Stimulated activated effector memory CD8-positive, alpha-beta T cell treated with anti-CD3 and anti-CD28 coated beads, Interleukin-12 subunit alpha, Interleukin-12 subunit beta, amount 100 ng/mL, for 72 hours (primary cell): ENCODE data around the gene TEX261.
A peak's percentile ranks its signal among the peaks of the same experiment; 100 is the strongest.

ENCODE experiments used
- ATAC-seq: fragments of 150-1000 bp; cut with Tn5 transposase; 2 replicates; pipeline ENCODE4 v1.10.0; 2021
- DNase-seq, 2 donors: peaks; one replicate each; pipeline ENCODE4 v3.0.0; 2021 to 2022; ENCODE audit warnings: low spot score in 2 of 2
- H3K27ac Mint-ChIP-seq: one replicate; pipeline ENCODE4 v1.8.0; 2022; ENCODE audit warnings: mild to moderate bottlenecking, mixed read lengths
- H3K36me3 Mint-ChIP-seq: one replicate; pipeline ENCODE4 v1.8.0; 2022; ENCODE audit warnings: mild to moderate bottlenecking, mixed read lengths
- H3K4me1 Mint-ChIP-seq: one replicate; pipeline ENCODE4 v1.8.0; 2022; ENCODE audit warnings: mixed read lengths
- H3K4me3 Mint-ChIP-seq: one replicate; pipeline ENCODE4 v1.8.0; 2022; ENCODE audit warnings: mild to moderate bottlenecking, mixed read lengths
- H3K9me3 Mint-ChIP-seq: one replicate; pipeline ENCODE4 v1.8.0; 2022; ENCODE audit warnings: mixed read lengths

The TEX261 gene

DNA sequence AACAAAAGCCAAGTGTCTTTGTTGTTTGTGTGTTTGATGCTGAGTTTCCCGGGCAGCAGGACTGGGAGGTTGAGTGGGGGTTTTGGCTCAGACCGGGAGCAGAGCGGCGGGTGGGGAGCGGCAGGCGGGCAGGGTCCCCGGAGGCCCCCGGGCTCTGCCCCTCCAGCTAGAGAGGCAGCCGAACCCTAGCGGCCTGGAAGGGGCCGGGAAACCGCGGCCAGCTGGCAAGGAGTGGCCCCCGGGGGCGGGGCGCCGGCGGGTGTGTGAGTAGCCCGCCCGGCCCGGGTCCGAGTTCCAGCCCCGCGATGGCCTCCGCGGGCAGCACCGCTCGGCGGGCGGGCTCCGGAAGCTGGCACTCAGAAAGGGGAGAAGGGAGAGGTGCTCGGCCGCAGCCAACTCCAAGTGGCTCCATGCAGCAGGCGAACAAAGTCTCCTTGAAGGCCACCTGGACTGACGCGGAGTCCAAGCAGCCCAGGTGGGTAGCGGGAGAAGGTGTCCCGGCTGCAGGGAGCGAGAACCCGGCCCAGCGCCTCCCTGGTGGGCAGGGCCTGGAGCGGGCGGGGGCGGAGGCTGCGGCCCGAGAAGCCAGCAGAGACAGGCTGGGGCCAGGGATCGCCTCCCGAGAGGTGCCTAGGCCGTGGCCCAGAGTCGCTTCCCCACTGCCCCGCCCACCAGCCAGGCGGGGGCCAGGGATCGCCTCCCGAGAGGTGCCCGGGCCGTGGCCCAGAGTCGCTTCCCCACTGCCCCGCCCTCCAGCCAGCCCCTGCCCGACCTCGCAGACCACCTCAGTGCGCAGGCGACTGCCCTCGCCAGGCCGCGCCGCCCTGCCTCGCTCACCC lies 16.1 kb downstream of the TEX261 start, which contains the start of gene ANKRD53:
Gene ANKRD53 (plus strand): TSS at position 290 of the 839 bp plus-strand sequence. CDS start 16 bp downstream, at position 306.
- no peaks in the 10 kb centered on the region for H3K9me3 Mint-ChIP-seq
- ATAC-seq (peak; percentile 19), DNase-seq (peak in 1 of 2 donors; percentile 51)
- H3K4me1 Mint-ChIP-seq, result peaks cover 20% of the 10 kb centered on the region
- H3K36me3 Mint-ChIP-seq, result no peaks in the 10 kb centered on the region
- peak within 1 kb of the TSS; percentile 82 for H3K27ac Mint-ChIP-seq
- H3K4me3 Mint-ChIP-seq, result peak within 1 kb of the TSS; percentile 78

DNA sequence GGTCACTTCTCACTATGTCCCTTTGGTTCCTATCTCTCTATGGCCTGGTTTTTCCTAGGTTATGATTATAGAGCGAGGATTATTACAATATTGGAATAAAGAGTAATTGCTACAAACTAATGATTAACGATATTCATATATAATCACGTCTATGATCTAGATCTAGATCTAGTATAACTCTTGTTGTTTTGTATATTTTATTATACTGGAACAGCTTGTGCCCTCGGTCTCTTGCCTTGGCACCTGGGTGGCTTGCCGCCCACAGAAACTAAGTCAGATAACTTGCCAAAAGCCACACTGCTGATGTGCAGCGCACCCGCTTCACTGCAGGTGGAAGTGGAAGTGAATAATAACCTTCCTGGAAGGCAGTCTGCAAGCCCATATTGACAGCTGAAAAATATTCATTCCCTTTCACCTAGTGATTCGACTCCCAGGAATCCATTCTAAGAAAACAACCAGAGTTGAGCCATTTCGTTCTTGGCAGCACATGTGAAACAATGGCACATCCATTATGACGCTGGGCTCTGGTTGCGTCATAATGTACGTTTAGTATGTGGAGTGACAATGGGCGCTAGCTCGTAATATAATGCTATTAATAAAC lies 17.0 kb downstream of the TEX261 start:
- Mint-ChIP-seq H3K36me3 (no peaks in the 10 kb centered on the region), H3K27ac (peak overlapping the region; percentile 82), H3K4me1 (peaks cover 20% of the 10 kb centered on the region), H3K4me3 (peak overlapping the region; percentile 78), H3K9me3 (no peaks in the 10 kb centered on the region)
- ATAC-seq (peak; percentile 23), DNase-seq (peak in 1 of 2 donors; percentile 49)

DNA sequence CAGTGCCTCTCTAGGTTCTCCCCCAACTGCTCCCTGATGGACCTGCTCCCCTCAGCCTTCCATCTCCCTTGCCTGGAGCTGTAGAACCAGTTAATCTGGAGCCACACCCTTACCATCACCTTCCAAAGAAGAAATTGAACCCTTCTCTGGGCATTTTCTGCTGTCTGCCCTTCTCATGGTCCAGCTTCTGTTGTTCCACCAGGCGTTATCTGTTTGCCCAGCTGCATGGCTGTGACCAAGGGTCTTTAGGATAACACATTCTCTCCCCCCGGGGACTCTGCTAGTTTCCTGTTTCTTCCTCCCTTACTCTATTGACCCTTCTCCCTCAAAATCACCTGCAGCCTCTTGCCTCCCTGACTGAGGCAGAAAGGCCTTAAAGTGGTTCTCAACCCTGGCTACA lies 19.4 kb downstream of the TEX261 start:
- no peaks in the 10 kb centered on the region for H3K36me3 Mint-ChIP-seq
- peak in 1 of 2 donors; percentile 41 for DNase-seq
- H3K27ac Mint-ChIP-seq, result peak overlapping the region; percentile 38
- ATAC-seq, result no peak
- H3K4me1 Mint-ChIP-seq, result peaks cover 20% of the 10 kb centered on the region
- no peaks in the 10 kb centered on the region for H3K9me3 Mint-ChIP-seq
- H3K4me3 Mint-ChIP-seq, result no peak overlapping the region

DNA sequence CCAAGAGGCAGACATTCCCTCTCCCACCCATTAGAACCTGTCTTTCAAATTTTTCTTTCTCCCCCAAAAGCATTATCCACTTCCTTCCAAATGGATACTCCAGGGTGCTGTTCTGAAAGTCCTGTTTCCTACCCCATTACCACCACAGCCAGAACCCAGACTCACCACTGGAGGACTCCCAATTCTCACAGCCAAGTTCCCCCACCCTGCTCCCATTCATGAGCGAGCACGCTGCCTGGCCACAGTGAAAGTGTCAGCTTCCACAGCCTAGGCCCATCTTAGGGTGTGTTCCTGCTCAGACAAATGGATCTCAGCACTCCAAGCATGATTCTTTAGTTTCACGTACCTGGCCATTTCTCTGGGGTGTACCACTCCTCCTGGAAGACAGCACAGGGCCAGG lies 20.1 kb downstream of the TEX261 start:
- peak overlapping the region; percentile 38 for H3K27ac Mint-ChIP-seq

DNA sequence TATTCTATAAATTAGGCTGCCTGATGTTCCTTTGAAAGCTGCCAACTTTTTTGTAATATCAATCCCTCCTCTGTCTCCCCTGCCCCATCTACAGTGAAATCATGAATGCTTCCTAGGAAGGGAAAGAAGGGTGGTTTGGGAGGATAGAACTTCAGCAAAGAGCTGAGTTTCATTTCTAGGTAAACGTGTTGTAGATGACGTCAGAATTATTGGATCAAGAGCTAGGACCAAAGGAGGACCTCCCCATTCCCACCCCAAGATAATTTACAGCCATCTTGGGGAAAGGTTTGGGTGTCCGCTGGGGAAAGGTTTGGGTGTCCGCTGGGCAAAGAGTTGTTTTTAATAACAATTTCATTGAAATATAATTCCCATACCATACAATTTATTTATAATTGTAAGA lies 27.5 kb downstream of the TEX261 start:
- DNase-seq, result peak in 1 of 2 donors; percentile 32
- peaks cover 9% of the 10 kb centered on the region for H3K4me1 Mint-ChIP-seq
- H3K36me3 Mint-ChIP-seq, result no peaks in the 10 kb centered on the region
- no peak overlapping the region for H3K4me3 Mint-ChIP-seq
- H3K9me3 Mint-ChIP-seq, result no peaks in the 10 kb centered on the region
- no peak for ATAC-seq
- H3K27ac Mint-ChIP-seq, result no peak overlapping the region

More for the DNA sequence above, 20.1 kb downstream of the TEX261 start:
- no peaks in the 10 kb centered on the region for H3K36me3 Mint-ChIP-seq
- peak in 1 of 2 donors; percentile 36 for DNase-seq
- no peak for ATAC-seq
- no peaks in the 10 kb centered on the region for H3K9me3 Mint-ChIP-seq
- H3K4me1 Mint-ChIP-seq, result peaks cover 20% of the 10 kb centered on the region
- H3K4me3 Mint-ChIP-seq, result no peak overlapping the region

DNA sequence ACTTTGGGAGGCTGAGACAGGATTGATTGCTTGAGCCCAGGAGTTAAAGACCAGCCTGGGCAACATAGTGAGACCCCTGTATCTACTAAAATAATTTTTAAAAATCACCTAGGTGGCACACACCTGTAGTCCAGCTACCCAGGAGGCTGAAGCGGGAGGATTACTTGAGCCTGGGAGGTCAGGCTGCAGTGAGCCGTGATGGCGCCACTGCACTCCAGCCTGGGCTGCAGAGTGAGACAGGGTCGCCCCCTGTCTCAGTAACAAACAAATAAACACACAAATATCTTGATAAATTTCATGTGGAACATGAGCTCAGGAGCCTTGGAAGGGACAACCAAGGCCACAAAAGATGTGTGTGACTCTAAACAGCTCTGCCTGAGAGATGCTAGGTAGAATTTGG lies 28.0 kb downstream of the TEX261 start:
- peaks cover 9% of the 10 kb centered on the region for H3K4me1 Mint-ChIP-seq
- H3K4me3 Mint-ChIP-seq, result no peak overlapping the region
- ATAC-seq, result no peak
- H3K27ac Mint-ChIP-seq, result no peak overlapping the region
- no peaks in the 10 kb centered on the region for H3K9me3 Mint-ChIP-seq
- DNase-seq, result peak; percentile 1 to 33
- H3K36me3 Mint-ChIP-seq, result no peaks in the 10 kb centered on the region

DNA sequence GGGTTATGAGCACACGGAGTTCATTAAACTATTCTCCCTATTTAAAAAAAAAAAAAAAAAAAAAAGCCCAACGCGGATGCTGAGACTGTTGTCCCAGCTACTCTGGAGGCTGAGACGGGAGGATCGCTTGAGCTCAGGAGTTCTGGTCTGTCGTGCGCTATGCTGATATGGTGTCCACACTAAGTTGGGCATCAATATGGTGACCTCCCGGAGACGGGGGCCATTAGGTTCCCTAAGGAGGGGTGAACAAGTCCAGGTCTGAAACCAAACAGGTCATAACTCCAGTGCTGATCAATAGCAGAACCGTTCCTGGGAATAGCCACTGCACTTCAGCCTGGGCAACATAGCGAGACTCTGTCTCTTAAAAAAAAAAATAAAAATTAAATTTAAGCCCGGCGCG lies 29.2 kb downstream of the TEX261 start:
- ATAC-seq, result no peak
- DNase-seq, result peak; percentile 1 to 46
- Mint-ChIP-seq H3K4me1 (peaks cover 9% of the 10 kb centered on the region), H3K27ac (no peak overlapping the region), H3K4me3 (peak overlapping the region; percentile 76), H3K9me3 (no peaks in the 10 kb centered on the region), H3K36me3 (no peaks in the 10 kb centered on the region)

DNA sequence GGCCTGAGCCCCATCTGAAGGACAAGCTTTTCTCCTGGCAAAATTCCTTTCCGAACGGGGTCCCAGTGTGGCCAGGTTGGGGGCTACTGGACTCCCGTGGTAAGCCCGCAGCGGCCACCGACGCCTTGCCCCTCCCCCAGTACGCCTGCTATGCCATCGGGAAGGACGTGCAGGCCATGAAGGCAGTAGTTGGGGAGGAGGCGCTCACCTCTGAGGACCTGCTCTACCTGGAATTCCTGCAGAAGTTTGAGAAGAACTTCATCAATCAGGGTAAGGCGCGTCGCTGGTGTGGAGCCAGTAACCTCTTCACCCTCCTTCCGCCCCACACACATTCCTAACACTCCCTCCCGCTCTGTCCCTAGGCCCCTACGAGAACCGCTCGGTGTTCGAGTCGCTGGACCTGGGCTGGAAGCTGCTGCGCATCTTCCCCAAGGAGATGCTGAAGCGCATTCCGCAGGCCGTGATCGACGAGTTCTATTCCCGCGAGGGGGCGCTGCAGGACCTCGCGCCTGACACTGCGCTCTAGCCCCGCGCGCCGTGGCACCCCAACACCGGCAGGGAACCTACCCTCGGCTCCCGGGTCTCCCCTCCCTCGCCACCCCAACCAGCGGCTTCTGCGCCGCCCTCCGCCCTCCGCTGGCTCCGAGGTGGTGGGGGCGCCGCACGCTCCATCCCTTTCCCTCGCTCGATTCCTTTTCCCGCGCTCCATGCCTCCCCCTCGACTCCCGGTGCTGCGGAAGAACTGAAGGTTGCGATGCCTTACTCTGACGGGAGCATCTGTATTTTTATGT lies 29.9 kb downstream of the TEX261 start:
- no peak overlapping the region for H3K27ac Mint-ChIP-seq
- H3K9me3 Mint-ChIP-seq, result no peaks in the 10 kb centered on the region
- peaks cover 9% of the 10 kb centered on the region for H3K4me1 Mint-ChIP-seq
- ATAC-seq, result peak; percentile 92
- no peaks in the 10 kb centered on the region for H3K36me3 Mint-ChIP-seq
- peak; percentile 85 to 89 for DNase-seq
- peak overlapping the region; percentile 76 for H3K4me3 Mint-ChIP-seq

DNA sequence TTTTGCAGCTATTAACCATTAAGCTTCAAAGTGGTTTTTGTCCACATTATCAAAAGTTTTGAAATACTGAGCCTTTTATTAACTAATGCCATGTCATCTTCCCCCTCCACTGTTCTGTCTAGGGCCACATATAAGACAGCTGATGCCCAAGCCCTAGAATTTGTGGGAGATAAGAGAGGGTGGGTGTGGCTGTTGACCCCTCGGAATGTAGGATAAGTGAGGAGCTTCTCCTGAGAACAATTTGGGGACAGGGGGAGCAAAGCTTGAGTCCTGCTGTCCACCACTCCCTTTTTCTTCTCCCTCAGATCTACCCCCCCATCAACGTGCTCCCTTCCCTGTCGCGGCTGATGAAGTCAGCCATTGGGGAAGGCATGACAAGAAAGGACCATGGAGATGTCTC lies 30.5 kb downstream of the TEX261 start:
- ATAC-seq (no peak), DNase-seq (peak; percentile 0 to 46)
- Mint-ChIP-seq H3K9me3 (no peaks in the 10 kb centered on the region), H3K4me1 (peaks cover 12% of the 10 kb centered on the region), H3K4me3 (peak overlapping the region; percentile 76), H3K36me3 (no peaks in the 10 kb centered on the region), H3K27ac (no peak overlapping the region)

DNA sequence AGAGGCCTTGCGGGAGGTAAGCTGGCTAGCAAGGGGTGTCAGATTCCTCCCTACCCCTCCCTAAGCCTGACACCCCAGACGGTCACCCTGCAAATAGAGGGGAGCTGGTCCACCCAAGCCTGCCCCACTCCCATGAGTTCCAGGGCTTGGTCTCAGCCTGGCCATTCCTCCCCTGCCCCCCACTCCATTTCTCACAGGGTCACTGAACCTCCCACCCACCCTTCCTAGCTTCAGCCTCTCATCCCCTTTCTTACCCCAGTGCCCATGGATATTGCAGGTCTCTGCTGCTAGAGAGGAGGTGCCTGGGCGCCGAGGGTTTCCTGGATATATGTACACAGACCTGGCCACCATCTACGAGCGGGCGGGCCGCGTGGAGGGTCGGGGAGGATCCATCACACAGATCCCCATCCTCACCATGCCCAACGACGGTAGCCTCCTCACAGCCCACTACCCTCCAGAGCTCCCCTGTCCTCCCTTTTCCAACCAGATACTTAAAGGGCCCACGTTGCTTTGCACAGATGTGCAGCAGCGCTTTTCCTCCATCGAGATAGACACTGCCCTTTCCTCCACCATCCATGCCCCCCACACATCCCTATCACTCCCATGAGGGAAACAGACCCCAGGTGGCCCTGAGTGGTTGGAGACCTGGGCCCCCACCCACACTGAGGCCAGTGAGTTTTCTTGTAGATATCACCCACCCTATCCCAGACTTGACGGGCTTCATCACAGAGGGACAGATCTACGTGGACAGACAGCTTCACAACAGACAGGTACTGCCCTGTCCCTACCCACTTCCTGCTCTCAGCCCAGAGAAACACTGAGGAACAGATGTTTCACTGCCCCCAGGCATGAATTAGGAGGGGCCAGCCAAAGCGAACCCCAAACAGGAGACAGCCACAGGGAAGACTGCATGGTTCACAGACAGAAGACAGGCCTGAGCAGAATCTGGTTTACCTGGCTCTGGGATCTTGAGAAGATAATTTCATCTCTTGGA lies 31.5 kb downstream of the TEX261 start:
- DNase-seq, result peak; percentile 1 to 42
- Mint-ChIP-seq H3K27ac (no peak overlapping the region), H3K4me3 (no peak overlapping the region), H3K9me3 (no peaks in the 10 kb centered on the region), H3K4me1 (peaks cover 21% of the 10 kb centered on the region), H3K36me3 (no peaks in the 10 kb centered on the region)
- no peak for ATAC-seq

DNA sequence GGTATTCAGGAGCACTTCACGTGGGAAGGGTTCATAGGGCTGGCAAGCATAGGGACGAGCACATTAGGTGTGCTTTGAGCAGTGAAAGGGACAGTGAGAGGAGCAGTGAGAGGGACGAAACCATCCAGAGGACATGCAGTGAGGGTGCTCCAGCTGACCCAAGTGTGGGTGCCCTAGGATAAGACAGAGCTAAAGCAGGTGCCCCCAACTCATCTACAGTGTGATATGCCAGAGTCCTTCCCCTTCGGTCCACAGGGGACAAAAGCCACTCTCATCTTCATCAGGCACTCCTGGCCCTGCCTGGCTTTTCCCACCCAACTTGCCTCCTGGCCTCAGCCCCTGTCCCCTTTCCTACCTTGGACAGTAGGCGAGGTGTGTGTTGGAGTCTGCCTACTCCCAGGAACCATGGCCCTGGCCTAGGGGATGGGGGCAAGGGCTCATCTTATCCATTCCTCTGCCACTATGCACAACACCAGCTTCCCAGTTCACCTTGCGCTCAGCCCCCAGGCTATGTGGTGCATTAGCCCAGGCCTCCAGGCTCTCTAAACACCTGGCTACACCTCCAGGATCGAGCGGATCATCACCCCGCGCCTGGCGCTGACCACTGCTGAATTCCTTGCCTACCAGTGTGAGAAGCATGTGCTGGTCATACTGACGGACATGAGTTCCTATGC lies 32.3 kb downstream of the TEX261 start:
- Mint-ChIP-seq H3K27ac (no peak overlapping the region), H3K4me3 (no peak overlapping the region), H3K4me1 (peaks cover 22% of the 10 kb centered on the region), H3K36me3 (no peaks in the 10 kb centered on the region), H3K9me3 (no peaks in the 10 kb centered on the region)
- DNase-seq (peak; percentile 1 to 45), ATAC-seq (no peak)

DNA sequence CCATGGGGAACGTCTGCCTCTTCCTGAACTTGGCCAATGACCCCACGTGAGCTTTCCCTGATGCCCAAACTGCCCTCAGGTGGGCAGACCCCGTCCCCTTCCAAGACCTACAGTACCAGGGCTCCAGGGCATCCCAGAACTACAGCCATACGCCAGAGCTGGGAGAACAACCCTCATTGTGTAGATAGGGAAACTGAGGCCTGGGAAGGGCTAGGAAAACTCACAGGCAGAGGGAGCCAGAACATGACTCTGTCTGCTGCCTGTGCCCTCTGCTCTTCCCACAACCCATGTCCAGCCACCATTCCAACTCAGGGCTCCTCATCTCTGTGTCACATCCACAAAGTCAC lies 33.1 kb downstream of the TEX261 start:
- H3K36me3 Mint-ChIP-seq, result no peaks in the 10 kb centered on the region
- DNase-seq, result no peak
- no peak for ATAC-seq
- H3K27ac Mint-ChIP-seq, result no peak overlapping the region
- H3K9me3 Mint-ChIP-seq, result no peaks in the 10 kb centered on the region
- peaks cover 22% of the 10 kb centered on the region for H3K4me1 Mint-ChIP-seq
- H3K4me3 Mint-ChIP-seq, result no peak overlapping the region

DNA sequence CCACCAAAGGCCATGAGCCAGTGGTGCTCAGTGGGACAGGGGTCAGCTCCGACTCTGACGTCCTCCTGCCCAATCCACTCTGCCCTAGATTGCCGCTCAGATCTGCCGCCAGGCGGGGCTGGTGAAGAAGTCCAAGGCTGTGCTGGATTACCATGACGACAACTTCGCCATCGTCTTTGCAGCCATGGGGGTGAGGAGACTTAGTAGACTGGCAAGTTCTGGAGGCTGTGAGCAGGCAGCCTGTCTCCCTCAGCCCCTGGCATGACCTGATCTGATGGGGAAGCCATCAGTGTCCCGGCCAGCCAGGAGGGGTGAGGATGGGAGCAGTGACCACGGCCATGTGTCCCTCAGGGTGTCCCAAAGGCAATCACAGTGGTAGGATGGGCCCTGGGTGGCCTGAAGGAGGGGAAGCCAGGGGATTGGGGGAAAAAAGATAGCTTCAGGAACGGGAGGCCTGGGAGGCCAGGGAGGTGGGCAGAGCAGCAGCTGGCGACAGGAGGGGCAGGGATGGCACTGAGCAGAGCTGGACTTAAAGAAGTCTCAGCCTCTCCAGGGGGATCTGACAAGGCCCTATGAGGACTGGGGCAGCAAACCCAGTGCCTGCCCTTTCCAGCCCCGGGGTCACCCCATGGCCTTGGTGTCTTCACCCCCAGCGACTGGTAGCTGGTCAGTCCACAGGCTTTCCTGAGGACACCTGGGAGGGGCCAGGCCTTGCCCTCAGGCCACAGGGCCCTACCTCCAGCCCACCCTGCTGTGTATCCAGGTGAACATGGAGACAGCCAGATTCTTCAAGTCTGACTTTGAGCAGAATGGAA lies 33.6 kb downstream of the TEX261 start:
- H3K27ac Mint-ChIP-seq, result no peak overlapping the region
- no peaks in the 10 kb centered on the region for H3K36me3 Mint-ChIP-seq
- ATAC-seq (no peak), DNase-seq (peak; percentile 1 to 47)
- H3K4me1 Mint-ChIP-seq, result peaks cover 22% of the 10 kb centered on the region
- no peak overlapping the region for H3K4me3 Mint-ChIP-seq
- no peaks in the 10 kb centered on the region for H3K9me3 Mint-ChIP-seq
